DND-41 (cell line): ENCODE results near the gene SCNN1A.

ENCODE experiments used
- EZH2 ChIP-seq: IDR thresholded peaks from 3 replicates; pipeline ENCODE4 v1.6.1; 2012; ENCODE audit warnings: borderline replicate concordance, low read depth, mild to moderate bottlenecking, moderate library complexity, low read length, inconsistent platforms; ENCODE audit not compliant: severe bottlenecking
- TF ChIP-seq, protein P1 (sequence below): IDR thresholded peaks from 2 replicates; pipeline ENCODE4 v1.5.1; 2012; ENCODE audit warnings: borderline replicate concordance, low read length, moderate library complexity, mild to moderate bottlenecking; ENCODE audit not compliant: poor library complexity, severe bottlenecking; ENCODE audit errors: extremely low read depth

DNA sequence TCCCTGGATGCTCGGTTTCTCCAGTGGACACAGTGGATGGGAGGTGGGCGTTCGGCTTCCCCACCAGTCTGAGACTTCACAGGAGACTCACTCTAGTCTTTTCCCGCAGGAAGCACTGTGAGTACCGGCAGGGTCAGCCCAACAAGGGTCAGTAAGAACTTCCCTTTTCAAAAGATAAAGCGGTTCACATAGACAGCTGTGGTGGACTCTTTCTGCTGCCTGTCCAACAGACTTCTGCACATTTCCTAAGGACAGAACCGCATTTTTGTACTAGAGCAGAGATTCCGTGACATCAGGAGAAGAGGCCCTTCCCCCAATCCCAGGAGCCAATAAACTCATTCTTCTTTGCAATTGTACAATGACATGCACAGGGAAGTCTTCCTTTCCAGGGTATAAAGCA lies 19.0 kb upstream of the SCNN1A start:
- TF ChIP-seq, protein P1, sequence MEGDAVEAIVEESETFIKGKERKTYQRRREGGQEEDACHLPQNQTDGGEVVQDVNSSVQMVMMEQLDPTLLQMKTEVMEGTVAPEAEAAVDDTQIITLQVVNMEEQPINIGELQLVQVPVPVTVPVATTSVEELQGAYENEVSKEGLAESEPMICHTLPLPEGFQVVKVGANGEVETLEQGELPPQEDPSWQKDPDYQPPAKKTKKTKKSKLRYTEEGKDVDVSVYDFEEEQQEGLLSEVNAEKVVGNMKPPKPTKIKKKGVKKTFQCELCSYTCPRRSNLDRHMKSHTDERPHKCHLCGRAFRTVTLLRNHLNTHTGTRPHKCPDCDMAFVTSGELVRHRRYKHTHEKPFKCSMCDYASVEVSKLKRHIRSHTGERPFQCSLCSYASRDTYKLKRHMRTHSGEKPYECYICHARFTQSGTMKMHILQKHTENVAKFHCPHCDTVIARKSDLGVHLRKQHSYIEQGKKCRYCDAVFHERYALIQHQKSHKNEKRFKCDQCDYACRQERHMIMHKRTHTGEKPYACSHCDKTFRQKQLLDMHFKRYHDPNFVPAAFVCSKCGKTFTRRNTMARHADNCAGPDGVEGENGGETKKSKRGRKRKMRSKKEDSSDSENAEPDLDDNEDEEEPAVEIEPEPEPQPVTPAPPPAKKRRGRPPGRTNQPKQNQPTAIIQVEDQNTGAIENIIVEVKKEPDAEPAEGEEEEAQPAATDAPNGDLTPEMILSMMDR = no peak
- TF ChIP-seq EZH2 = no peak
